Measurements from ENCODE around the gene PID1.

PID1 gene

DNA sequence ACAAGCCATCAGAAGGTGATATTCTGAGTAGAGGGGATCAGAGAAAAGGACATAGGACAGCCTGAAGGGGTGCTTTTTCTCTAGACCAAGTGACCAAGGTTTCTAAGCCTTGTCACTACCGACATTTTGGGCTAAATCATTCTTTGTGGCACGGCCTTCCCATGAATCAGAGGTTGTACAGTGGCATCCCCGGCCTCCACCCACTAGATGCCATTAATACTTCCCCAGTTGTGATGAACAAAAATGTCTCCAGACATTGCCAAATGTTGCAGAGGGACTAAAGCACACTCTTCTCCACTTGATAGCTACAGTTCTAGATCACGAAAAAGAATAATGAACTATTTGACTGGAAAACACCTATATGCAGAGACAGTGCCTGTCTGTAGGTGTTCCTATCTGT, 143.6 kb downstream of the PID1 start:
- no peak overlapping the region for H3K4me3 ChIP-seq (ENCODE audit: low read depth, low read length)
- DNase-seq (ENCODE audit: low read depth): no peak
- in situ Hi-C loops (cut with HindIII; ENCODE audit: low sequenced_read_pairs): no loop called here
- TF ChIP-seq, protein P1, sequence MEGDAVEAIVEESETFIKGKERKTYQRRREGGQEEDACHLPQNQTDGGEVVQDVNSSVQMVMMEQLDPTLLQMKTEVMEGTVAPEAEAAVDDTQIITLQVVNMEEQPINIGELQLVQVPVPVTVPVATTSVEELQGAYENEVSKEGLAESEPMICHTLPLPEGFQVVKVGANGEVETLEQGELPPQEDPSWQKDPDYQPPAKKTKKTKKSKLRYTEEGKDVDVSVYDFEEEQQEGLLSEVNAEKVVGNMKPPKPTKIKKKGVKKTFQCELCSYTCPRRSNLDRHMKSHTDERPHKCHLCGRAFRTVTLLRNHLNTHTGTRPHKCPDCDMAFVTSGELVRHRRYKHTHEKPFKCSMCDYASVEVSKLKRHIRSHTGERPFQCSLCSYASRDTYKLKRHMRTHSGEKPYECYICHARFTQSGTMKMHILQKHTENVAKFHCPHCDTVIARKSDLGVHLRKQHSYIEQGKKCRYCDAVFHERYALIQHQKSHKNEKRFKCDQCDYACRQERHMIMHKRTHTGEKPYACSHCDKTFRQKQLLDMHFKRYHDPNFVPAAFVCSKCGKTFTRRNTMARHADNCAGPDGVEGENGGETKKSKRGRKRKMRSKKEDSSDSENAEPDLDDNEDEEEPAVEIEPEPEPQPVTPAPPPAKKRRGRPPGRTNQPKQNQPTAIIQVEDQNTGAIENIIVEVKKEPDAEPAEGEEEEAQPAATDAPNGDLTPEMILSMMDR (IDR thresholded peaks at IDR 0.05; ENCODE audit: low read depth, low read length, missing control alignments): no peak

DNA sequence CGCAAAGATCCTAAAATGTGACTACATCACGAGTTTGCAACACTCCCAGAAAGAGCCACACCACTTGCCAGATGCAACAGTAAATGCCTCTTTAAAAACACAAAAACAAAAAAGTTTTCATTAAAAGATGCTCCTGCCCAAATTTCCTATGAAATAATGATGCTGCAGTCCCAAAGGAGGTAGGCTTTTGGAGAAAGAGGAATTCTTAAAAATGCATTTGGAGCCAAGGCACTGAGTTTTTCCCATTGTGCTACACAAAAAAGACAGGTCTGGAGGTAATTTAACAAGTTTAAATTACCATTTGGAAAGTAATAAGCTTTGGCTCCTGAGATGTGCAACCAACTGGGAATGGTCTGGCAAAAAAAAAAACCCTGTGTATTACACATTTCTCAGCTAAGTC, 145.0 kb downstream of the PID1 start:
- TF ChIP-seq, protein P1 (IDR thresholded peaks at IDR 0.05; ENCODE audit: low read depth, low read length, missing control alignments): no peak
- in situ Hi-C loops (cut with HindIII; ENCODE audit: low sequenced_read_pairs): no loop called here

DNA sequence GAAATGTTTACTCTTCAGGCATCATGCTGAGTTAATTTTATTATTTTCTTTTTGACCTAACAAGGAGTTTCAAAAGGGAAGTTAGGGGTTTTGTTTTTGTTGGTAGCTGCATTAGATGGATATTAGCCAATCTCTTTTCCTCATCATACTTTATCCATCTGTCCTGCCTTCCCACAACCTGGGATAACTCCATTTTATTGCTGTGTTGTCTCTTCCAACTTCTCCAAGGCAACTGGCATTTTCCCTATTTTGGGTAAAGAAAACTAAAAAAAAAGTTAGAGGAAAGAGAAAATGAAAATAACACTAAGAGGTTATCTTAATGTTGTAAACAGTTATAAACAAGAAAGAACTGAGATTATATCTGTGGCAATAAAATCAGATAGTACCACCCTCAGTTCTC, 147.0 kb downstream of the PID1 start:
- no peak overlapping the region for H3K4me3 ChIP-seq (ENCODE audit: low read depth, low read length)
- DNase-seq (ENCODE audit: low read depth): no peak
- TF ChIP-seq, protein P1 (IDR thresholded peaks at IDR 0.05; ENCODE audit: low read depth, low read length, missing control alignments): no peak
- in situ Hi-C loops (cut with HindIII; ENCODE audit: low sequenced_read_pairs): no loop called here

More for the DNA sequence above, 145.0 kb downstream of the PID1 start:
- no peak overlapping the region for H3K4me3 ChIP-seq (ENCODE audit: low read depth, low read length)
- no peak for DNase-seq (ENCODE audit: low read depth)

DNA sequence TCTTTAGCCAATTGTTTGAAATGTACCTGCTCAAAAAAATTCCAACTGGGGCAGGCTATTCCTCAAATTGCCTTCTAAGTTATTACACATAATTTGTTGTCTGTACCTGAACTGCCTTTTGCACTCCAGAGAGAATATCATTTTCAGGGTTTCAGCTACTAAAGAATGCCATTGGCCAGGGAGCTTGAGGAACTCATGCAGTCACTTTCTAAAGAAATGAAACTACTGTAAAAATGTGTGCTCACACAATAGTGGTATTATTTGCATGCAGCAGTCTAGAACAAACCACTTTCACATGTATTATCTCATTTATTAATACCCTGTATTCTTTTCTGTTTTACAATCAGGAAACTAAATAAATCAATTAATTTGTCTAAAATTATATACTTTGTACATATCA, 152.2 kb downstream of the PID1 start:
- DNase-seq (ENCODE audit: low read depth): no peak
- TF ChIP-seq, protein P1 (IDR thresholded peaks at IDR 0.05; ENCODE audit: low read depth, low read length, missing control alignments): no peak
- no peak overlapping the region for H3K4me3 ChIP-seq (ENCODE audit: low read depth, low read length)
- in situ Hi-C loops (cut with HindIII; ENCODE audit: low sequenced_read_pairs): no loop called here

DNA sequence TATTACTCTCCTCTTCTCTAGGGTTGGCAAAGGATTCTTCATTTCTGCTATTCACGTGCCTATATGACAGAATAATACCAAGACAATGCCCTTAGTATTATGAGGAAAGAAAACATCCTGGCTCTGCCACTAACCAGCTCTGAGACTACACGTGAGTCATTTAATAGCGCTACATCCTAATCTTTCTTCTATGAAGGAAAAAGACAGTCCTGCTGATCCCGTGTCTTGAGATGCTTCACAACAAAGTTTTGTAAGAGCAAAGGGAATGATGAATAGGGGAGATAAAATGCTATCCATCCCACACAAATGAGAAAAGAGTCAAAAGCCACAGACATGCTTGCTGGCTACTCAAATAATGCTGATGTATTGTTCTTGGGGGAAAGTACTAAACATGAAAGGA, 152.8 kb downstream of the PID1 start:
- DNase-seq (ENCODE audit: low read depth): no peak
- H3K4me3 ChIP-seq (ENCODE audit: low read depth, low read length): no peak overlapping the region
- TF ChIP-seq, protein P1 (IDR thresholded peaks at IDR 0.05; ENCODE audit: low read depth, low read length, missing control alignments): no peak
- in situ Hi-C loops (cut with HindIII; ENCODE audit: low sequenced_read_pairs): no loop called here

DNA sequence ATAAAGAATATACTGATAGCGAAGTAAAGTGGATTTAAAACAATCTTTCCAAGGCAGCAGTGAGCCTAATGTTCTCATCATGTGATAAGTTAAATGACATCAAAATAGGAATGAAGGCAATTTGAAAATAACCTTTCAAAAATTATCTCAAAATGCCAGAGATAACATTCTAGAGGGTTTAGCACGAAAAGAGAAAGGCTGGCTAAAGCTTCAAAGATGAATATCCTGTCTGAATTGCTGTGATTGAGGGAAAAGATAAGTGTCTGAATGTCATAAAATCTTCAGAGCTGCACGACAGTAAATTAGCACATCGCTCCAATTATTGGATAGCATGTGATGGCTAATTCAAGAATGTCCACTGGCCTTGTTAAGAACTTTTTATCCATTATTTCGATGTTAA, 159.3 kb downstream of the PID1 start:
- H3K4me3 ChIP-seq (ENCODE audit: low read depth, low read length): no peak overlapping the region
- in situ Hi-C loops (cut with HindIII; ENCODE audit: low sequenced_read_pairs): no loop called here
- no peak for DNase-seq (ENCODE audit: low read depth)
- TF ChIP-seq, protein P1 (IDR thresholded peaks at IDR 0.05; ENCODE audit: low read depth, low read length, missing control alignments): no peak

DNA sequence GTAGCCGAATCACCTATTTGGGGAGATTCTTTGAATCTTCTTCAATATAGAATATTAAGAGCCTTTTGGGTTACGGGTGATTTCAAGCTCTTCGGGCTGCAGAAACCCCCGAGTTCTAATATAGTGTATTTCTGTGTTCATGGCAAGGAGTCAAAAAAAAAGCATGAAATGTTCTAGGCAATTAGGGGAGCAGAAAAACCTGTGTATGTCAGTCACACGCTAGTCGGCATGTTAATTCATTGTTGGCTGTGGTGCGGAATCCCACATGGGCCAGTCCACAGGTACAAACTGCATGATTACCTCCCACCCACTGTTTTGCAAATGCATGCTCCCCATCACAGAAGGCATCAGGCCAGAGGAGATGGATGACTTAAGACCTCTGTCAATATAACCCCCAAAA, 161.9 kb downstream of the PID1 start:
- H3K4me3 ChIP-seq (ENCODE audit: low read depth, low read length): no peak overlapping the region
- no peak for DNase-seq (ENCODE audit: low read depth)
- TF ChIP-seq, protein P1 (IDR thresholded peaks at IDR 0.05; ENCODE audit: low read depth, low read length, missing control alignments): no peak
- in situ Hi-C loops (cut with HindIII; ENCODE audit: low sequenced_read_pairs): no loop called here

Data from astrocyte of the cerebellum (primary cell).